Measurements from ENCODE around the gene PAK4. TPM values are rescaled to one million over a fixed set of nuclear protein-coding genes. Genes with fewer than 3 reads are reported as not detected.

Gene PAK4
- polyA plus RNA-seq, 1 of the 3 experiments (the other 2 are of a cell fraction) = 36.4 TPM

DNA sequence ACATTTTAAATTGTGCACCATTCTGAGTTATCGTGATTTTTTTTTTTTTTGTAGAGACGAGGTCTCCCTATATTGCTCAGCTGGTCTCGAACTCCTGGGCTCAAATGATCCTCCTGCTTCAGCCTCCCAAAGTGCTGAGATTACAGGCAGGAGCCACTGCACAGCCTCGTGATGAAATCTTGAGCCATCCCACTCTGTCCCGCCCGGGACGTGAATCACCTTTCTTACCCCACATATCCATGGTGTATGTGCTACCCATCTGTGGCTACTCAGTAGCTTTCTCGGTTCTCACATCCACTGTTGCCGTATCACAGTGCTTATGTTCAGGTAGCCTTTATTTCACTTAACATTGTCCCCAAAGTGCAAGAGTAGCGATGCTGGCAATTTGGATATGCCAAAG lies 26.5 kb downstream of the PAK4 start (continued):
- no peak for TF ChIP-seq ELF1 (IDR thresholded peaks at IDR 0.05)
- no peak for TF ChIP-seq NFIC (IDR thresholded peaks at IDR 0.05; ENCODE audit: borderline replicate concordance)
- no peak for TF ChIP-seq JUND (IDR thresholded peaks at IDR 0.05)
- TF ChIP-seq EZH2phosphoT487 (IDR thresholded peaks at IDR 0.05; ENCODE audit: borderline replicate concordance, low read depth) = no peak
- TF ChIP-seq EP300 (IDR thresholded peaks at IDR 0.05; ENCODE audit: borderline replicate concordance in 1 of 2, low read depth in 1 of 2, low read length in 1 of 2) = no peak
- no peak for TF ChIP-seq POLR2AphosphoS5 (IDR thresholded peaks at IDR 0.05; ENCODE audit: low read depth, low read length)
- TF ChIP-seq GABPA (IDR thresholded peaks at IDR 0.05; ENCODE audit: low read depth) = no peak
- no peak for TF ChIP-seq MXI1 (IDR thresholded peaks at IDR 0.05; ENCODE audit: low read depth, low read length)
- TF ChIP-seq FOXJ3 (CRISPR knock-in tag; IDR thresholded peaks at IDR 0.05) = no peak

DNA sequence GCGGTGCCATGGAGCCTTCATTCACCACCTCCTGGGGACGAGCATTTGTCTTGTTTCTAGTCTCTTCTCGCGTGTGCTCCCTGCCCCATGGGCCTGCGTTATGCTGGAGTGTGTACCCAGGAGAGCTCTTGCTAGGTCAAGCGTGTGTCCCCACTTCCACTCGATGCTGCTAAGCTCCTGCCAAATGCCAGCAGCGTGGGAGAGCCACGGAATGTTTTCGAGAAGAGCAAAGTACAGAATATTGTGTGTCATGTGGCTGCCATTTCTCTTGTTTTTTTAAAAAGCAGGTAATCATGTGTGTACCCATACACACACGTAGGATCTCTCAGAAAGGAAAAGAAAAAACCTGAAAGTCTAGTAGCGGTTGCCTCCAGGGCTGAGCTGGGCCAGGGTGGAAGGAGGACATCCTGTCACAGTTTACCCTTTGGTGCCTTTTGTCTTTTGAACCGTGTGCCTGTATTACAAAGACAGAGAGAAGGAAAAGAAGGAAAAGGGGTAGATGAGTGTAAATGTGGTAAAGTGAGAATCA lies 28.6 kb downstream of the PAK4 start:
- Histone ChIP-seq H3K9me2 (no peaks in the 10 kb centered on the region), H3K36me3 (replicated peaks in 1 of 2; ENCODE audit: control insufficient read depth in 1 of 2, insufficient read depth in 2 of 2, low read length in 1 of 2) (peaks cover 0 to 2% of the 10 kb centered on the region in 2 experiments), H4K20me1 (ENCODE audit: insufficient read depth) (peaks cover 42% of the 10 kb centered on the region), H3K27ac (ENCODE audit: low read depth in 2 of 2, low read length in 1 of 2) (peak overlapping the region in 1 of 2 experiments; percentile 7; a peak in 1 of 4 replicates), H2AFZ (ENCODE audit: low read depth) (no peak overlapping the region), H3K9ac (no peak overlapping the region), H3K4me2 (no peak overlapping the region), H3K4me3 (ENCODE audit: low read depth in 2 of 2, low read length in 1 of 2) (no peak overlapping the region), H3K27me3 (ENCODE audit: insufficient read depth) (no peaks in the 10 kb centered on the region), H3K9me3 (no peaks in the 10 kb centered on the region), H3K79me2 (ENCODE audit: insufficient read depth) (peaks cover 85% of the 10 kb centered on the region), H3K4me1 (ENCODE audit: control insufficient read depth in 1 of 2, insufficient read depth in 2 of 2, low read depth in 1 of 2, low read length in 1 of 2) (peaks cover 0 to 46% of the 10 kb centered on the region in 2 experiments; a peak in 1 of 4 replicates), H3F3A (replicated peaks; ENCODE audit: insufficient read depth) (no peaks in the 10 kb centered on the region)
- DNase-seq = no peak
- CTCF ChIA-PET = interaction anchor here (1.0 to 3.0 kb wide), 4 partner anchors 9 to 34 kb away, joined by 3 to 16 read pairs (median 5); no protein-coding TSS in a partner anchor
- 92% methylated on average over 13 of the region's 13 CpGs for WGBS (ENCODE audit: low lambda C conversion rate)
- POLR2A ChIA-PET = no interaction called here
- no peak for TF ChIP-seq MAX (IDR thresholded peaks at IDR 0.05; ENCODE audit: low read depth)
- TF ChIP-seq TAF1 (IDR thresholded peaks at IDR 0.05; ENCODE audit: borderline replicate concordance, low read depth, low read length) = no peak
- no peak for TF ChIP-seq RCOR1 (IDR thresholded peaks at IDR 0.05; ENCODE audit: low read length)
- TF ChIP-seq TCF12 (IDR thresholded peaks at IDR 0.05) = no peak
- TF ChIP-seq EP300 (IDR thresholded peaks at IDR 0.05; ENCODE audit: borderline replicate concordance in 1 of 2, low read depth in 1 of 2, low read length in 1 of 2) = no peak
- no peak for TF ChIP-seq RAD21 (IDR thresholded peaks at IDR 0.05; ENCODE audit: low read length)
- TF ChIP-seq GATA2 (CRISPR knock-in tag; IDR thresholded peaks at IDR 0.05) = no peak
- TF ChIP-seq RFX5 (IDR thresholded peaks at IDR 0.05; ENCODE audit: low read length) = no peak
- TF ChIP-seq, protein P1, sequence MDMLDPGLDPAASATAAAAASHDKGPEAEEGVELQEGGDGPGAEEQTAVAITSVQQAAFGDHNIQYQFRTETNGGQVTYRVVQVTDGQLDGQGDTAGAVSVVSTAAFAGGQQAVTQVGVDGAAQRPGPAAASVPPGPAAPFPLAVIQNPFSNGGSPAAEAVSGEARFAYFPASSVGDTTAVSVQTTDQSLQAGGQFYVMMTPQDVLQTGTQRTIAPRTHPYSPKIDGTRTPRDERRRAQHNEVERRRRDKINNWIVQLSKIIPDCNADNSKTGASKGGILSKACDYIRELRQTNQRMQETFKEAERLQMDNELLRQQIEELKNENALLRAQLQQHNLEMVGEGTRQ (IDR thresholded peaks at IDR 0.05; ENCODE audit: borderline replicate concordance, low read depth, low read length) = no peak
